Neural progenitor cell (in vitro differentiated cells): ENCODE measurements around the gene YWHAB. TPM values are rescaled to one million over a fixed set of nuclear protein-coding genes. Genes with fewer than 3 reads are reported as not detected.

Experiments used
- DNase-seq: peaks from one replicate; pipeline ENCODE4 v3.0.0-alpha.2; 2016; ENCODE audit warnings: low spot score
- H2AFZ ChIP-seq: fragments of 200-600 bp; sonication (generic); replicated peaks from 2 replicates; pipeline ENCODE4 v1.6.1; 2016; ENCODE audit warnings: antibody characterized with exemption
- H3F3A ChIP-seq: fragments of 200-600 bp; sonication (generic); 2 replicates; pipeline ENCODE4 v1.6.1; 2016; ENCODE audit warnings: antibody characterized with exemption, low read depth
- H3K27ac ChIP-seq: fragments of 200-600 bp; sonication (generic); 2 replicates; pipeline ENCODE4 v1.5.1; 2016; ENCODE audit warnings: mild to moderate bottlenecking
- H3K27me3 ChIP-seq: fragments of 200-600 bp; sonication (generic); 2 replicates; pipeline ENCODE4 v1.6.1; 2016; ENCODE audit warnings: mild to moderate bottlenecking, moderate library complexity
- H3K36me3 ChIP-seq: fragments of 200-600 bp; sonication (generic); 2 replicates; pipeline ENCODE4 v1.5.1; 2016
- H3K4me1 ChIP-seq: fragments of 200-600 bp; sonication (generic); 2 replicates; pipeline ENCODE4 v1.6.1; 2016; ENCODE audit warnings: mixed run types
- H3K4me2 ChIP-seq: fragments of 200-600 bp; sonication (generic); 2 replicates; pipeline ENCODE4 v1.6.1; 2016
- H3K4me3 ChIP-seq: fragments of 200-600 bp; sonication (generic); 2 replicates; pipeline ENCODE4 v1.5.1; 2016
- H3K79me2 ChIP-seq: fragments of 200-600 bp; sonication (generic); 2 replicates; pipeline ENCODE4 v1.6.1; 2016; ENCODE audit warnings: low read depth
- H3K9ac ChIP-seq: fragments of 200-600 bp; sonication (generic); 2 replicates; pipeline ENCODE4 v1.6.1; 2016
- H3K9me3 ChIP-seq: fragments of 200-600 bp; sonication (generic); 2 replicates; pipeline ENCODE4 v1.5.1; 2016; ENCODE audit warnings: low read depth
- H4K20me1 ChIP-seq: fragments of 200-600 bp; sonication (generic); 2 replicates; pipeline ENCODE4 v1.6.1; 2016; ENCODE audit warnings: low read depth
- H3K27ac Mint-ChIP-seq: 3 replicates; pipeline ENCODE4 v1.8.0; 2021; ENCODE audit warnings: mixed read lengths
- H3K27me3 Mint-ChIP-seq: 2 replicates; pipeline ENCODE4 v1.8.0; 2022; ENCODE audit warnings: low read depth, mild to moderate bottlenecking, inconsistent platforms, moderate library complexity, mixed read lengths; ENCODE audit not compliant: insufficient read depth
- H3K36me3 Mint-ChIP-seq: 3 replicates; pipeline ENCODE4 v1.8.0; 2021; ENCODE audit warnings: mixed read lengths
- H3K4me1 Mint-ChIP-seq: 3 replicates; pipeline ENCODE4 v1.8.0; 2021; ENCODE audit warnings: mixed read lengths
- H3K4me3 Mint-ChIP-seq: 3 replicates; pipeline ENCODE4 v1.8.0; 2021; ENCODE audit warnings: mild to moderate bottlenecking, moderate library complexity, mixed read lengths
- H3K9me3 Mint-ChIP-seq: 3 replicates; pipeline ENCODE4 v1.8.0; 2020; ENCODE audit warnings: mixed read lengths
- CTCF ChIP-seq: fragments of 200-600 bp; sonication (generic); IDR thresholded peaks from 2 replicates; pipeline ENCODE4 v1.5.1; 2017; ENCODE audit warnings: antibody characterized with exemption, mild to moderate bottlenecking
- EZH2 ChIP-seq: fragments of 200-600 bp; sonication (generic); IDR thresholded peaks from 2 replicates; pipeline ENCODE4 v1.6.1; 2017; ENCODE audit warnings: antibody characterized with exemption, mild to moderate bottlenecking, moderate library complexity
- EZH2phosphoT487 ChIP-seq: fragments of 200-600 bp; sonication (generic); IDR thresholded peaks from 2 replicates; pipeline ENCODE4 v1.6.1; 2017; ENCODE audit warnings: antibody characterized with exemption
- total RNA-seq: library from RNA; depleted of rRNA; stranded (reverse); fragments of >200 nt; gene quantifications from 2 replicates; pipeline ENCODE4 v1.2.3, GENCODE V29; 2015; ENCODE audit warnings: low replicate concordance

Gene YWHAB
- total RNA-seq, 1 donor from 2014 or later, result 107 TPM

GRCh38 chr20:44946271-44946852 is 60.9 kb downstream of the YWHAB start:
- Histone ChIP-seq H3K4me3 (no peak overlapping the region), H3K27ac (no peak overlapping the region), H3K27me3 (no peaks in the 10 kb centered on the region), H2AFZ (no peak overlapping the region), H3K4me2 (no peak overlapping the region), H3F3A (no peaks in the 10 kb centered on the region), H4K20me1 (peaks cover 6% of the 10 kb centered on the region), H3K9ac (no peak overlapping the region), H3K79me2 (no peaks in the 10 kb centered on the region), H3K9me3 (no peaks in the 10 kb centered on the region), H3K4me1 (no peaks in the 10 kb centered on the region), H3K36me3 (peaks cover 10% of the 10 kb centered on the region)
- no peaks in the 10 kb centered on the region for H3K4me1 Mint-ChIP-seq
- no peak for DNase-seq
- H3K27me3 Mint-ChIP-seq, result no peaks in the 10 kb centered on the region
- no peak overlapping the region for H3K4me3 Mint-ChIP-seq
- no peaks in the 10 kb centered on the region for H3K9me3 Mint-ChIP-seq
- TF ChIP-seq CTCF, result no peak
- no peak for TF ChIP-seq EZH2phosphoT487
- TF ChIP-seq EZH2, result no peak
- H3K27ac Mint-ChIP-seq, result no peak overlapping the region
- H3K36me3 Mint-ChIP-seq, result peaks cover 28% of the 10 kb centered on the region

GRCh38 chr20:44948107-44948506 is 62.6 kb downstream of the YWHAB start:
- Histone ChIP-seq H3K4me1 (no peaks in the 10 kb centered on the region), H3K36me3 (peaks cover 10% of the 10 kb centered on the region), H3K79me2 (no peaks in the 10 kb centered on the region), H3K4me2 (no peak overlapping the region), H4K20me1 (no peaks in the 10 kb centered on the region), H3K4me3 (no peak overlapping the region), H3F3A (no peaks in the 10 kb centered on the region), H2AFZ (no peak overlapping the region), H3K27ac (no peak overlapping the region), H3K9ac (no peak overlapping the region), H3K9me3 (no peaks in the 10 kb centered on the region), H3K27me3 (no peaks in the 10 kb centered on the region)
- Mint-ChIP-seq H3K27me3 (no peaks in the 10 kb centered on the region), H3K27ac (no peak overlapping the region), H3K4me1 (no peaks in the 10 kb centered on the region), H3K9me3 (no peaks in the 10 kb centered on the region), H3K4me3 (no peak overlapping the region), H3K36me3 (peaks cover 30% of the 10 kb centered on the region)
- no peak for DNase-seq
- no peak for TF ChIP-seq EZH2
- TF ChIP-seq EZH2phosphoT487, result no peak
- no peak for TF ChIP-seq CTCF

- no peaks in the 10 kb centered on the region for H3K79me2 ChIP-seq
- no peaks in the 10 kb centered on the region for H4K20me1 ChIP-seq
- no peak overlapping the region for H3K4me3 ChIP-seq
- no peaks in the 10 kb centered on the region for H3K27me3 ChIP-seq
- peaks cover 32% of the 10 kb centered on the region for H3K36me3 Mint-ChIP-seq
- no peak overlapping the region for H3K27ac ChIP-seq
- no peaks in the 10 kb centered on the region for H3K4me1 ChIP-seq
- H3K9me3 Mint-ChIP-seq, result no peaks in the 10 kb centered on the region
- H3K4me3 Mint-ChIP-seq, result no peak overlapping the region
- no peak overlapping the region for H3K9ac ChIP-seq
- H3K4me2 ChIP-seq, result no peak overlapping the region
- H3K27ac Mint-ChIP-seq, result no peak overlapping the region
- TF ChIP-seq EZH2 (no peak), EZH2phosphoT487 (no peak), CTCF (no peak)
- peaks cover 10% of the 10 kb centered on the region for H3K36me3 ChIP-seq
- H3K4me1 Mint-ChIP-seq, result no peaks in the 10 kb centered on the region
- H3K27me3 Mint-ChIP-seq, result no peaks in the 10 kb centered on the region
- no peak for DNase-seq
- H3F3A ChIP-seq, result no peaks in the 10 kb centered on the region
- H3K9me3 ChIP-seq, result no peaks in the 10 kb centered on the region
- no peak overlapping the region for H2AFZ ChIP-seq
Observed at GRCh38 chr20:44948513-44948912, 63.0 kb downstream of the YWHAB start.
